HG03442 (cell line): Measurements from ENCODE around the gene C5orf47.
A peak's percentile ranks its signal among the peaks of the same experiment; 100 is the strongest.

Source experiments
- ATAC-seq: cut with Tn5 transposase; IDR thresholded peaks from one replicate; pipeline ENCODE4 v1.9.1; 2021; ENCODE audit warnings: mild to moderate bottlenecking, moderate library complexity; ENCODE audit not compliant: unreplicated experiment

The C5orf47 gene

DNA sequence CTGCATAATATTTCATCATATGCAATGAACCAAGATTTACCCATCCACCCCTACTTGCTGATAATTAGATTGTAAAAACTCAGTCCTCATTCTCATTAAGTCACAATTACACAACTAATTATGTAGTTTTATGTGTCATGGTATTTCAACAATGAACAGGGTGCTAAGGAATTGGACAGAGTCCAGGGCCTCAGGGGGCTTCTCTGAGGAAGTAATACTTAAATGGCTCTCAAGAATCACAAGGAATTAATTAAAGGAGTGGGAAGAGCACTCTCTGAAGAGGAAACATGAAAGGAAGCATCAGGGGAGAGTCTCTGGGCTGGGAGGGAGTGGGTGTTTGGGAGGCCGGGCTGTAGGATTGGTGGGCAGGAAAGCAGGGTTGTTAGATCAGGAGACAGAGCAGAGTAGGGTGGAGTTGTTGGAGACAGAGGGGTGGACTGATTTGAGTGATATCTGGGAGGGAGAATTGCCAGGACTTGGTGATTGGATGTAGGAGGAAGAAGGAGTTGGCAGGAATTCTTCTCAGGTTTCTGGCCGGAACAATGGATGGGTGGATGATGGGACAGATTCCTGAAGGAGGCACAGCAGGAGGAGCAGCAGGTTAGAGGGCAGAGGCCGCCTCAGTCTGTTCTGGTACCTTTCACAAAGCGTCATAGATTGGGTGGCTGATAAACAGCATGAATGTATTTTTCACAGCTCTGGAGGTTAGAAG lies 33.6 kb downstream of the C5orf47 start:
- no peak for ATAC-seq

DNA sequence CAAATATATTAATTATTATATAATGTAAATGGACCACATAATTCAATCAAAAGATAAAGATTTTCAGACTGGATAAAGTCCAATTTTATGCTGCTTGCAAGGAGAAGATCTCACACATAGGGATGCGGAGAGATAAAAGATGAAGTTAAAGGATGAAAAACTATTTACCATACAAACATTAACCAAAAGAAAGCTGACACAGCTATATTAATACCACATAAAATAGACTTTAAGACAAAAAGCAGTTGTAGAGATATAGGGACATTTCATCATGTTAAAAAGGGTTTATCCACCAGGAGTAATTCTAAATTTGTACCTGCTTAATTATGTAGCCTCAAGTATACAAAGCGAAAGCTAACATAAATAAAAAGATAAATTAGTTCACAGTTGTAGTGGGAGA lies 41.3 kb downstream of the C5orf47 start:
- no peak for ATAC-seq

DNA sequence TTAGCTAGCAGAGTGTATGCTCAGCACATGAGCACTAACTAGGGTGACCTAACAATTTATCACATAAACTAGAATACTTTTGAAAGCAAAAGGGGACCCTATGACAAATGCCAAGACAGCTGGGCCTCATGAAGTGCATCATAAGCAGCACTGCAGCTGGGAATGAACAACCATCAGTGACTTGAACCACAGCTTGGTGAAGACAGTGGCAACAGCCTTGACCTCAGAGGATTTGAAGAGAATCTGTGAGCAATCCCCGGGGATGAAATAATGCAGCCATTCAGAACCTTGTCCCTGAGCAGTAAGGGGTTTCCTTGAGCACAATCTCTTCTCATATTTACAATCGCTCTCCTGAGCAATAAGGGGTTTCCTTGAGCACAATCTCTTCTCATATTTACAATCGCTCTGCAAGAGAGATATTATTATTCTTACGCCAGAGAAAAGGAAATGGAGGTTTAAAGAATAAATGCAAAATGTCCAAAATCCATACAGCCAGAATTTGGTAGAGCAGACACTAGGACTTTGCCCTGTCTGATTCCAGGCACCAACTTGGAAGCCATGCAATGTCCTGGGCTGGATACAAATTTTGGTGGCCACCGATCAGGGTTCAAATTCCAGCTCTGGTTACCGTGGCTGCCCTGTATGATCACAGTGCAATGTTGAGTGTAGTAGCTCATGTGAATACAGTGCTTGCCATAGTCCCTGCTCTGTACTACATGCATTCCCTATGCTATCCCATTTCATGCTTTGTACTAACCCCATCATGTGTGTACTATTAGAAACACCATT lies 55.7 kb downstream of the C5orf47 start:
- ATAC-seq = no peak

DNA sequence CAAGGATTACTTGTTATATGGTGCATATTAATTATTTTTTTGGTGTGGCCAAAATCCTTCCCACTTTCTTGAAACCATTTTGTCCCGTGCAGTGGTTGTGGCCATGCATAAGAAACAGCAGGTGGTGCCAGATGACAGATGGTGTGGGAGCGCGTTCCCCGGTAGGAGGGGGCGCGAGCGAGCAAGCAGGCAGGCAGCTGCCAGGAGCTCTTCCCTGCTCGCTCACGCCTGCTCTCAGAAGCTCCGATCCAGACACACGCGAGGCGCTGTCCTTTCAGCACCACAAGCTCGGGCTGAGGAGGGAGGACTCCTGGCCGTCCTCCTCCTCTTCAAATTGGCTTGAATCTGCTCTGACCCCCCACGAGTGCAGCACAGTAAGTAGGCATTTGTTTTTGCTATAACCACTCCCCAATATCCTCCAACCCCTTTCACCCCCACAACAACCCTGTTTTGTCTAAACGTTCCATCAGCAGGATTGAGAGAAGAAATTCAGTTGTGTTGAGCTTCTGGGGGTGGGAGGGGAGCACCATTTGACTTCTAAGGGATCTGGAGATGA lies 56.6 kb downstream of the C5orf47 start, which contains the start of gene NSG2:
NSG2 (plus strand) TSS at position 237 of the 556 bp plus-strand sequence. CDS start 1,050 bp downstream, outside the sequence.
- ATAC-seq = peak; percentile 89

DNA sequence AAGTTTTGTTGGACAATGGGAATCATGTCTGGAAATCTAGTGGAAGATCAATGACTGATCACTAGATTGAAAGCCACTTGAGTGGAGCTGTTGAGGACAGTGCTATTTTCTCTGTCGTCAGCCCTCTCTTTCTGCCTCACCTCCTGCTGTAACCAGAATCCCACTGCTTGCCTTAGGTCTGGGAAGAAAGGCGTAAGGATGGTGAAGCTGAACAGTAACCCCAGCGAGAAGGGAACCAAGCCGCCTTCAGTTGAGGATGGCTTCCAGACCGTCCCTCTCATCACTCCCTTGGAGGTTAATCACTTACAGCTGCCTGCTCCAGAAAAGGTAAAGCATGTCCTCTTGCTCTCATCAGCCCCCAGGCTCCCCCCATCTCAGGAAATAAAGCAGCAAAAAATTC lies 57.6 kb downstream of the C5orf47 start:
- no peak for ATAC-seq

DNA sequence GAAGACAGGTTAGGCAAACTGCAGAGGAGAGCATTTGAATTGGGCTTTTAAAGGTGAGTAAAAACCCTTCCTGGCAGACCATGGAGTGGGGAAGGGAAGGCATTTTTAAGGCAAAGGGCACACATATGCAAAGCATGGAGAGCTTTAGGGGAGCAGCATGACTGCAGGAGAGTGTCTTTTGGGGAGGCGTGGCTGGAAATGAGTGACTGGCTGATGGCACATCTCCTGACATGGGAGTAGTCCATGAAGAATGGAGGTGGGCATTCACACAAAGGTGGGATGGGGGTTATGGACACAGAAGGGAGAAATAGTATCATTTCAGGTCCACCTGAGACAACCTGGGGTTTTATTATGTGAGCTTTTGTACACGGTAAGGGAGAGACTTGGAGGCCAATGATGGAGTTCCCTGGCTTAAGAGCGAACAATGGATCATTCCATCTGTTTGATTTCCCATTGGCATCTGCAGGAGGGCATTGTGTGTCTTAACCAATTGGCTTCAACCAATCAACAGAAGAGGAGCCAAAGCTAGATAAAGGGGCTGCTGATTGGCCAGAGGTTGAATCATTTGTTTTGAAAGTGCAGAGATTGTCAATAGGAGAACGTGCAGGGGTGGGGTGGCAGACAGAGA lies 58.6 kb downstream of the C5orf47 start:
- no peak for ATAC-seq

DNA sequence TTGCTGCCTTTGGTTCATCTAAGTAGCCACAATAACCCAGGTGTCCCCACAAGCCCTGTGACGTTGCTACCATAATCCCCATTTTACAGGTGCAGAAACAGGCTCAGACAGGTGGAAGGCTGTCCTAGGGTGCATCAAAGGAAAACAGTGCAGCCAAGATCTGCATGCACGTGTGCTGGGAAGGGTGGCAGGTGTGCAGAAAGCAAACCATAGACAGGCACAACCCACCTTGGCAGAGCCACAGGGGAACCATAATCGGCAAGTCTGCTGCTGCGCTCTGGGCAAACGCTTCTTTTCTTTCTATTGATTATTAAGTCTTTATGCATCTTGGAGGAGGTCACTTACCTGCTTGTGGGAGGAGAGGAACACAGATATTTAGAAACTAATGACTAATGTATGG lies 63.7 kb downstream of the C5orf47 start:
- no peak for ATAC-seq

GRCh38 chr5:174053905-174054304 lies 64.9 kb downstream of the C5orf47 start:
- ATAC-seq = no peak
